Astrocyte of the hippocampus (primary cell): ENCODE data around the gene OAS2.

Source experiments
- DNase-seq: peaks from one replicate; pipeline ENCODE4 v3.0.0; 2011; ENCODE audit warnings: low read depth, low spot score

Gene OAS2

DNA sequence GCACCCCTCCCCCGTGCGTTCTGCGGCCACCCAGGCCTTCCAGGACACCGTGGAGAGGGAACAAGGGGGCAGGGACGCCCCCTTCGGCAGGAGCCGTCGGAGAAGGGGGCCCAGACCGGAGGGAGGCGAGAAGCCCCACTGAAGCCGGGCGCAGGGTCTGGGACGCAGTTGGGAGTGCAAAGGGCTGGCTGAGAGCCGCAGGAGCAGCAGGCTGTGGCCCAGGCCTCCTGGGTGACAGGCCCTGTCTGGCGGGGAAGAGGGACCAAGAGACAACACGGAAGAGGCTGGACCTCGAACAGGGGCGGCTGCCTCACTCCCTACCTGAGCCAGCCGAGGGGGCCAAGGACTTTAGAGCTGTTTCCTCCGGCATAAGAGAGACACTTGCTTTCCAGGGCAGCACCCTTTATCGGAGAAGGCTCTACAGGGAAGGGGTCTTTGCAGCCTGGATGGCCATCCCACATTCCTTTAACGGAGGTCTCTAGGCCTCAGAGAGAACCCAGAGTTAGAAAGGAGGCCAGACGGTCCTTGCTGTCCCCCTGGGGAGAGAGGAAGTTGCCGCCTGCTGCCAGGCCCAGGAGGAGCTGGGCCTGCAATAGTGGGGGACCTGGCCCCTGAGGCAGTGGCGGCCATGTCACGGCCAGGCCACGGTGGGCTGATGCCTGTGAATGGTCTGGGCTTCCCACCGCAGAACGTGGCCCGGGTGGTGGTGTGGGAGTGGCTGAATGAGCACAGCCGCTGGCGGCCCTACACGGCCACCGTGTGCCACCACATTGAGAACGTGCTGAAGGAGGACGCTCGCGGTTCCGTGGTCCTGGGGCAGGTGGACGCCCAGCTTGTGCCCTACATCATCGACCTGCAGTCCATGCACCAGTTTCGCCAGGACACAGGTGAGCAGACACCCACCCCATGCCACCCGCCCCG, 79.5 kb downstream of the OAS2 start:
- no peak for DNase-seq

DNA sequence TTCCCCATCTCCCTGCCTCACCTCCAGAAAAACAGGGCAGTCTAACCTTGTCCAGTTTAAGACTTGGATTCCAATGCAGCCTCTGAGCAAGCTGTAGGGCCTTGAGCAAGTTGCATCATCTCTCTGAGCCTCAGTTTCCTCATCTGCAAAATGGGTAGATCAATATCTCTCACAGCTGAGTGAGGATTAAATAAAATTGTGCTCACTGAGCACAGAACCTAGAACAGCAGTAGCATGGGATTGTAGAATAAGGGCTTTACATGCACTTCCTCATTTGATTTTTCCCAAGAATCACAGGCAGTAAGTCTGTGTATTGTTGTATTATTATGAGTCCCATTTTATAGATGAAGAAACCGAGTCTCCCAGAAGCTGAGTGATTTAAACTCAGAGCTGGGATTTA, 80.2 kb downstream of the OAS2 start:
- no peak for DNase-seq

GRCh38 chr12:113059071-113059595, 80.8 kb downstream of the OAS2 start:
- DNase-seq: no peak

DNA sequence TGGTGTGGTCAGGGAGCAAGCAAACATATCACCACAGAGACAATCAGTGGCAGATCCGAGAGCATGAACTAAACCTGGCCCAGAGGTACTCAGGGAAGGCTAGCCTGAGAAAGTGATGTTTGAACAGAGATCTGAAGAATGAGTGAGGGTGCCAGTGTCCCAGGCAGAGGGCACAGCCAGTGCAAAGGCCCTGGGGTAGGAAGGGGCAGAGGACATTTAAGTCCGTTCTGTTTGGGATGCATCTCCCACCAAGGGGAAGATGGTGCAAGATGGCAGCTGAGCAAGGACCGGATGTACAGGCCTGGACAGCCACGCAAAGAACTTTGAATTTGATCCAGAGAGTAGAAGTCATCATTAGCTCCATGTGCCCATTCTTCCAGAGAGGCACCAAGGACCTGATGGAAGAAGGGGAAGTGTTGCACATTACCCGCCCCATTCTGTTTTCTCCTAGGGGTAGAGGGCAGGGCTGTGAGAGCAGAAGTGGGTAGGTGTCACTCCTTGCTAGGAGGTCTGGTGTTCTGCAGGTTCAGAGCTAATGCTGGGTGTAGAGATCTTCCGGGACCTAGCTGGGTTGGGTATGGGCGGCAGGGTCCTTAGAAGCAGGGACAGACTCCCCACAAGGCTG, 82.1 kb downstream of the OAS2 start:
- no peak for DNase-seq

GRCh38 chr12:113061061-113061694, 82.9 kb downstream of the OAS2 start:
- no peak for DNase-seq
